HG03460 (cell line): Measurements from ENCODE around the gene PHLPP2.

Experiments
- ATAC-seq: cut with Tn5 transposase; IDR thresholded peaks from one replicate; pipeline ENCODE4 v1.9.1; 2021; ENCODE audit not compliant: unreplicated experiment

Gene PHLPP2

GRCh38 chr16:71670537-71670936 is 54.0 kb downstream of the PHLPP2 start:
- no peak for ATAC-seq

- ATAC-seq = no peak
Observed at GRCh38 chr16:71669926-71670536, 54.5 kb downstream of the PHLPP2 start.

- no peak for ATAC-seq
Observed at GRCh38 chr16:71666928-71667707, 57.4 kb downstream of the PHLPP2 start.

GRCh38 chr16:71666264-71666663 is 58.2 kb downstream of the PHLPP2 start:
- ATAC-seq = no peak

GRCh38 chr16:71659471-71659870 is 65.0 kb downstream of the PHLPP2 start:
- no peak for ATAC-seq

- ATAC-seq = no peak
Observed at GRCh38 chr16:71658771-71659170, 65.7 kb downstream of the PHLPP2 start.

- no peak for ATAC-seq
Observed at GRCh38 chr16:71649704-71650103, 74.8 kb downstream of the PHLPP2 start.

- no peak for ATAC-seq
Observed at GRCh38 chr16:71648921-71649320, 75.6 kb downstream of the PHLPP2 start.

GRCh38 chr16:71648162-71648561 is 76.3 kb downstream of the PHLPP2 start:
- no peak for ATAC-seq

- no peak for ATAC-seq
Observed at GRCh38 chr16:71647391-71647790, 77.1 kb downstream of the PHLPP2 start.

- ATAC-seq = no peak
Observed at GRCh38 chr16:71645450-71645849, 79.1 kb downstream of the PHLPP2 start.

GRCh38 chr16:71637398-71637797 is 87.1 kb downstream of the PHLPP2 start:
- ATAC-seq = no peak

- ATAC-seq = no peak
Observed at GRCh38 chr16:71635632-71636031, 88.9 kb downstream of the PHLPP2 start.

GRCh38 chr16:71631776-71632175 is 92.7 kb downstream of the PHLPP2 start:
- ATAC-seq = no peak

GRCh38 chr16:71630808-71631207 is 93.7 kb downstream of the PHLPP2 start:
- no peak for ATAC-seq

- no peak for ATAC-seq
Observed at GRCh38 chr16:71629278-71630016, 95.1 kb downstream of the PHLPP2 start.

GRCh38 chr16:71628810-71629209 is 95.7 kb downstream of the PHLPP2 start:
- no peak for ATAC-seq

GRCh38 chr16:71627731-71628181 is 96.7 kb downstream of the PHLPP2 start:
- ATAC-seq = no peak

- ATAC-seq = no peak
Observed at GRCh38 chr16:71626858-71627213, 97.7 kb downstream of the PHLPP2 start.

GRCh38 chr16:71626018-71626857 is 98.3 kb downstream of the PHLPP2 start, which contains the start of gene MARVELD3:
MARVELD3 (plus strand) TSS chr16:71626184; CDS start chr16:71626230, 46 bp downstream.
- no peak for ATAC-seq
